Measurements from ENCODE around the gene PTRHD1.

Gene PTRHD1

GRCh38 chr2:24816884-24817283, 23.7 kb upstream of the PTRHD1 start:
- TF ChIP-seq PKNOX1 (IDR thresholded peaks at IDR 0.05) (no peak), HDGF (IDR thresholded peaks at IDR 0.05; ENCODE audit: borderline replicate concordance) (no peak), CTBP1 (IDR thresholded peaks at IDR 0.05; ENCODE audit: borderline replicate concordance) (no peak), NFRKB (IDR thresholded peaks at IDR 0.05) (no peak), BHLHE40 (IDR thresholded peaks at IDR 0.05; ENCODE audit: borderline replicate concordance) (no peak), SUZ12 (IDR thresholded peaks at IDR 0.05) (no peak), ARNT (IDR thresholded peaks at IDR 0.05) (no peak), FOXK2 (IDR thresholded peaks at IDR 0.05) (no peak), FOXA1 (IDR thresholded peaks at IDR 0.05) (no peak), LEF1 (IDR thresholded peaks at IDR 0.05; ENCODE audit: borderline replicate concordance) (no peak), SP1 (IDR thresholded peaks at IDR 0.05) (no peak)
- no peak for DNase-seq (ENCODE audit: extremely low spot score)
- POLR2A ChIA-PET: no interaction called here
- CTCF ChIA-PET: no interaction called here

GRCh38 chr2:24816404-24816803, 23.2 kb upstream of the PTRHD1 start:
- CTCF ChIA-PET: no interaction called here
- TF ChIP-seq PKNOX1 (IDR thresholded peaks at IDR 0.05) (no peak), FOXK2 (IDR thresholded peaks at IDR 0.05) (no peak), HDGF (IDR thresholded peaks at IDR 0.05; ENCODE audit: borderline replicate concordance) (no peak), NFRKB (IDR thresholded peaks at IDR 0.05) (no peak), FOXA1 (IDR thresholded peaks at IDR 0.05) (no peak), L3MBTL2 (conservative IDR thresholded peaks at IDR 0.05) (no peak), LEF1 (IDR thresholded peaks at IDR 0.05; ENCODE audit: borderline replicate concordance) (no peak), SUZ12 (IDR thresholded peaks at IDR 0.05) (no peak), FOXM1 (IDR thresholded peaks at IDR 0.05; ENCODE audit: borderline replicate concordance) (no peak), ARNT (IDR thresholded peaks at IDR 0.05) (no peak), SP1 (IDR thresholded peaks at IDR 0.05) (no peak), ZNF384 (IDR thresholded peaks at IDR 0.05) (no peak), BHLHE40 (IDR thresholded peaks at IDR 0.05; ENCODE audit: borderline replicate concordance) (no peak), CTBP1 (IDR thresholded peaks at IDR 0.05; ENCODE audit: borderline replicate concordance) (no peak), TARDBP (IDR thresholded peaks at IDR 0.05) (no peak), ELF4 (IDR thresholded peaks at IDR 0.05) (no peak)
- no peak for DNase-seq (ENCODE audit: extremely low spot score)
- POLR2A ChIA-PET: no interaction called here

- DNase-seq (ENCODE audit: extremely low spot score): no peak
- ChIA-PET CTCF (no interaction called here), POLR2A (no interaction called here)
- TF ChIP-seq ARNT (IDR thresholded peaks at IDR 0.05): no peak
- no peak for TF ChIP-seq BHLHE40 (IDR thresholded peaks at IDR 0.05; ENCODE audit: borderline replicate concordance)
- no peak for TF ChIP-seq CTBP1 (IDR thresholded peaks at IDR 0.05; ENCODE audit: borderline replicate concordance)
- no peak for TF ChIP-seq L3MBTL2 (conservative IDR thresholded peaks at IDR 0.05)
- no peak for TF ChIP-seq SUZ12 (IDR thresholded peaks at IDR 0.05)
Measured at GRCh38 chr2:24815171-24815570, 22.0 kb upstream of the PTRHD1 start.

GRCh38 chr2:24814516-24814915, 21.3 kb upstream of the PTRHD1 start:
- no peak for DNase-seq (ENCODE audit: extremely low spot score)
- POLR2A ChIA-PET: no interaction called here
- CTCF ChIA-PET: no interaction called here
- no peak for TF ChIP-seq NFRKB (IDR thresholded peaks at IDR 0.05)
- TF ChIP-seq SUZ12 (IDR thresholded peaks at IDR 0.05): no peak
- no peak for TF ChIP-seq HDGF (IDR thresholded peaks at IDR 0.05; ENCODE audit: borderline replicate concordance)
- no peak for TF ChIP-seq PKNOX1 (IDR thresholded peaks at IDR 0.05)
- TF ChIP-seq ZNF384 (IDR thresholded peaks at IDR 0.05): no peak
- no peak for TF ChIP-seq ELF4 (IDR thresholded peaks at IDR 0.05)

GRCh38 chr2:24813691-24814137, 20.5 kb upstream of the PTRHD1 start:
- ChIA-PET CTCF (no interaction called here), POLR2A (interaction anchor here (1.2 kb wide), 2 partner anchors 21 to 392 kb away, joined by 3 read pairs; partner anchors contain the start of genes CENPO and PTRHD1)
- TF ChIP-seq SP1 (IDR thresholded peaks at IDR 0.05): no peak
- TF ChIP-seq ELF4 (IDR thresholded peaks at IDR 0.05): no peak
- TF ChIP-seq HDGF (IDR thresholded peaks at IDR 0.05; ENCODE audit: borderline replicate concordance): no peak
- TF ChIP-seq FOXM1 (IDR thresholded peaks at IDR 0.05; ENCODE audit: borderline replicate concordance): no peak
- TF ChIP-seq ZNF384 (IDR thresholded peaks at IDR 0.05): no peak
- TF ChIP-seq FOXK2 (IDR thresholded peaks at IDR 0.05): no peak
- no peak for TF ChIP-seq PKNOX1 (IDR thresholded peaks at IDR 0.05)
- TF ChIP-seq ARNT (IDR thresholded peaks at IDR 0.05): no peak
- TF ChIP-seq NFRKB (IDR thresholded peaks at IDR 0.05): no peak
- no peak for TF ChIP-seq CTBP1 (IDR thresholded peaks at IDR 0.05; ENCODE audit: borderline replicate concordance)
- no peak for TF ChIP-seq SUZ12 (IDR thresholded peaks at IDR 0.05)
- TF ChIP-seq L3MBTL2 (conservative IDR thresholded peaks at IDR 0.05): no peak
- TF ChIP-seq LEF1 (IDR thresholded peaks at IDR 0.05; ENCODE audit: borderline replicate concordance): no peak
- no peak for TF ChIP-seq BHLHE40 (IDR thresholded peaks at IDR 0.05; ENCODE audit: borderline replicate concordance)
- no peak for TF ChIP-seq TARDBP (IDR thresholded peaks at IDR 0.05)
- no peak for TF ChIP-seq FOXA1 (IDR thresholded peaks at IDR 0.05)
- no peak for DNase-seq (ENCODE audit: extremely low spot score)
